KG1 (cell line): ENCODE results near the gene L3MBTL1.
"Not testable (repeated sequence)": the region's sequence is repeated elsewhere in the genome, so short reads cannot be mapped to it uniquely, and the experiment has no call there.

Experiments used
- DNase-seq: peaks from one replicate; lab custom pipeline; 2025; lab: John Stamatoyannopoulos, UW

L3MBTL1 gene

DNA sequence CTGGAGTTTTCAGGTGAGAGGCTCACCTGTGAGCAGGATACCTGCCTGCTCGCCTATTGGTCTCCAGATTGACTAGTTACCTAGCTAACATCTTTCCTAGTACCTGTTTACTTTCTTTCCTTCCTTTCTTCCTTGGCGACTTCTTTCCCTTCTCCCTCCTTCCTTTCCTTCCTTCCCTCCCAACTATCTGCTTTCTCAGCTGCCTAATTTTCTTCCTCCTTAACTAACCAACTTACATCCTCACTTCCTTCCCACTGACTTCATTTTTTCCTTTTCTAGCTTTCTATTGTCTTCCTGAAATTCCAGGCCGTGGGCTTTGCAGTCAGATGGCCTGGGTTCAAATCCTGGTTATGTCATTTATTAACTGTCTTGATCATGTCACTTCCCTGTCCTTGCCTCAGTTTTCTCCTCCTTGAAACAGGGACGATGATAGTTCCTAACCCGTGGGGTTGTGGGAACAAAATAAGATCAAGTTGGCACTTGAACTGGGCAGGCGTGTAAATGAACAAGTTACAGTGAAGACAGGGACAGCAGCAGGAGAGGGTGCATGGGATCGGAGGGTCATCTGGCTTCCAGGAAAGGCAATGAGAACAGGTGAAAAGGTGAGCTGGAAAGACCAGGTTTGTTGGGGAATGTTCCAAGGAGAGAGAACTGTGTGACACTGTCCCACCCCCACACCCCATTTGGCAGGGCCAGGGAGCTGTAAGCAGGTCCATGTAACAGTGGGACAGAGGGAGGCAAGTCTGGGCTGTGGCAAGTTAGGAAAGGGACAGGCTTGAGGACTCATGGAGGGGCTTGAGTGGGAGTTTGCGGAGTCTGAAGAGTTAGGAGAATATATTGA, 51.9 kb downstream of the L3MBTL1 start:
- no peak for DNase-seq

DNA sequence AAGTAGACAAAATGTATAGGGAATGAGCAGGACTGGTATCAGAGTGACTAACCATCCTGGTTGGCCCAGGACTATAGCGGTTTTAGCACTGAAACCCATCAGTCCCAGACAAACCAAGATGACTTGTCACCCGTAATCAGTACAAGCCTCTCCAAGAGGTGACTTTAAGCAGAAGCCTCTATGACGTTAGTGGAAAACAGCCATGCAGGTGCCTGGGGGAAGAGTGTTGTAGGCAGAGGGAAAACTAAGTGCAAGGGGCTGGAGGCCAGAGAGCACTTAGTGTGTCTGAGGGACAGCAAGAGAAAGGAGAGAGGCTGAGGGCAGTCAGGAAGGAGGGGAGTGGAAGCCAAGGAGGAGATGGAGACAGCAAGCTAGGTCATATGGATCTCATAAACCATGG, 53.5 kb downstream of the L3MBTL1 start:
- no peak for DNase-seq

DNA sequence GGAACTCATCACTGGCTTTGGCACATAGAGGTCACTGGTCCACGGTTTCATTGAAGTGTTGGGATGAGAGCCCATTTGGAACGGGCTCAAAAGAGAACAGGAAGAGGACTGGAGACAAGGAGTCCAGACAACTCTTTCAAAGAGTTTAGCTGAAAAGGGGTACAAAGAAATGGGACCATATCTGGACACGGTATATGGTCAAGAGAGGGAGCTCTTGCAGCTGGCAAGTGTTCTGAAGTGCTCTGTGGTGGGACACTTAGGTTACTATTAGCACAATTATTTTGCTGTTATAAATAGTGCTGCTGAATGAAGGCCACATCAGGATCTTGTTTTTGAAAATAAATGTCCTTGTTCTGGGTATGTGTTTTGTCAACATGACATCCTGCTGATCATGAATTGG, 55.9 kb downstream of the L3MBTL1 start:
- DNase-seq, result no peak

DNA sequence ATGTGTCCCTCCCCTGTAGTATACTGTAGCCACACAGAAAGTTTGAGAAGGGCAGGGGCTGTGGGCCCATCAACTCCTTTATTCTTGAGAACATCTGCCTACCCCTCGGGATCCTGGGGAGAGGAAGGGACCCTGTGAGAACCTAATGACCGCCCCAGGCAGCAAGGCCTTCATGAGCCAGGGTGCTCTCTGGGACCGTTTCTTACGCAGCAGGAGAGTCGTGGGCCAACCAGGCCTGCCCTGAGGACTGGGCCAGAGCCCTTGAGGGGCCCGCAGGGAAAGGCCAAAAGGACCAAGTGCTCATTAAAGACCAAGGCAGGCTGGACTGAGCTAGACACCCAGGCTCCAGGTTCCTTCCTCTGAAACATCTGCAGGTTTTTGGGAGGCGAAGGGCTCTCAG, 56.5 kb downstream of the L3MBTL1 start:
- no peak for DNase-seq

GRCh38 chr20:43564455-43564854, 57.0 kb downstream of the L3MBTL1 start:
- DNase-seq, result no peak

GRCh38 chr20:43564993-43565757, 57.7 kb downstream of the L3MBTL1 start:
- DNase-seq, result no peak

GRCh38 chr20:43565758-43566104, 58.2 kb downstream of the L3MBTL1 start:
- DNase-seq, result no peak

GRCh38 chr20:43567477-43567876, 60.0 kb downstream of the L3MBTL1 start:
- no peak for DNase-seq

DNA sequence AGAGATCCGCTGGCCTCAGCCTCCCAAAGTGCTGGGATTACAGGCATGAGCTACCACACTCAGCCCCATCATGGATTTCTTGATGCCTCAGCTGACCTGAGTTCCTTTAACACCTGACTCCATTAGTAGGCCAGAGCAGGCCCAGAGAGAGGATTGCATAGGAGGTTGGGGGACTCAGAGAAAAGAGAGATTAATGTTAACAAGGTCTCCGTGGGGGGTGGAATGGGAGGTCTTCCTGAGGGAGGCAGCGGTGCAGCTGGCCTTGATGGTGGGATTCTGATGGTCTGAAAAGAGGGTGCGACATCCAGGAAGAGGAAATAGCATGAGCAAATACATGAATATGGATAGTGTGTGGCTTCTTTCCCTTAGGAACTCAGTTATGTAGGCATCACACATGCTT, 61.2 kb downstream of the L3MBTL1 start:
- no peak for DNase-seq

DNA sequence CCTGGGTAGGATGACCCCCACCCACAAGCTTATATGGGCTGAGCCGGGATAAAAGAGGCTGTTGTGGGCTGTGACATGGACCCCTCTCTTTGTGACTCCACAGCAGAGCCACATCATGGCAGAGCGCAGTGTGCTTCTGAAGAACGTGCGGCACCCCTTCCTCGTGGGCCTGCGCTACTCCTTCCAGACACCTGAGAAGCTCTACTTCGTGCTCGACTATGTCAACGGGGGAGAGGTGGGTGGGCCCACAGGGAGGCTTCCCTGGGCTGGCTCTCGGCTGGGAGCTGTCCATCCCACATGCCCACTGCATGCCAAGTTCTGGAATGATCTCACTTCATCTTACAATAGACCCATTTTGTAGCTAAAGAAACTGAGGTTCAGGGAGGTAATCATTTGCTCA, 61.8 kb downstream of the L3MBTL1 start:
- no peak for DNase-seq

GRCh38 chr20:43570496-43570895, 63.0 kb downstream of the L3MBTL1 start:
- no peak for DNase-seq

- DNase-seq, result no peak
These were observed 63.8 kb downstream of the L3MBTL1 start for GRCh38 chr20:43571310-43571709.

DNA sequence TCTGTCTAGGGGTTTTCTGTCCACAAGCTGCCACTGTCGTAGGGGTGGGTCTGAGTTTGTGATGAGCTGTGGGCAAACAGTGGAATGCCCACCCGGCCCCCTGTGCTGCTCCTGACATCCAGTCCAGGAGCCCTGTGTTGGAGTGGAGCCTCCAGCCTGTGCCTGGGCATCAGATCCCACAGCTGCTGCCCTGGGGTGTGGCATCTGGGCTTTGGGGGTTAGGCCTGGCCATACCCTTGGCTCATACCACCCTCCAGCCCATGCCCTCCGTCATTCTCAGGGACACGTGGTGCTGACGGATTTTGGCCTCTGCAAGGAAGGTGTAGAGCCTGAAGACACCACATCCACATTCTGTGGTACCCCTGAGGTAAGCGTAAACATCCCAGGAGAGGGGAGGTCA, 64.3 kb downstream of the L3MBTL1 start:
- DNase-seq, result no peak

- DNase-seq, result no peak
These were observed 65.4 kb downstream of the L3MBTL1 start for GRCh38 chr20:43572891-43573290.

DNA sequence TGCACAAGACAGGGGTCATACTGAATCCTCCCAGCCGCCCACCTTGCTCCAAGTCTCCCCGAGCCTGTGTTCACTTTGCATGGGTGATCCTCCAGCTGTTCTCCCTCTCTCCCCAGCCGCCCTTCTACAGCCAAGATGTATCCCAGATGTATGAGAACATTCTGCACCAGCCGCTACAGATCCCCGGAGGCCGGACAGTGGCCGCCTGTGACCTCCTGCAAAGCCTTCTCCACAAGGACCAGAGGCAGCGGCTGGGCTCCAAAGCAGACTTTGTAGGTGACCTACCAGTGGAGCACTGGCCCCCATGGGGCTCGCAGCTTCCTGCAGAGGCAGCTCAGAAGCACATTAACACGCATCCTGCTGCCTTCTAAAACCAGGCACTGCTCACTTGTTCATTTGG, 68.6 kb downstream of the L3MBTL1 start:
- no peak for DNase-seq

- DNase-seq, result no peak
These were observed 72.6 kb downstream of the L3MBTL1 start for GRCh38 chr20:43579861-43580793.

GRCh38 chr20:43583133-43583864, 75.8 kb downstream of the L3MBTL1 start:
- no peak for DNase-seq

- no peak for DNase-seq
These were observed 76.5 kb downstream of the L3MBTL1 start for GRCh38 chr20:43583982-43584432.

- no peak for DNase-seq
These were observed 77.1 kb downstream of the L3MBTL1 start for GRCh38 chr20:43584448-43585136.

DNA sequence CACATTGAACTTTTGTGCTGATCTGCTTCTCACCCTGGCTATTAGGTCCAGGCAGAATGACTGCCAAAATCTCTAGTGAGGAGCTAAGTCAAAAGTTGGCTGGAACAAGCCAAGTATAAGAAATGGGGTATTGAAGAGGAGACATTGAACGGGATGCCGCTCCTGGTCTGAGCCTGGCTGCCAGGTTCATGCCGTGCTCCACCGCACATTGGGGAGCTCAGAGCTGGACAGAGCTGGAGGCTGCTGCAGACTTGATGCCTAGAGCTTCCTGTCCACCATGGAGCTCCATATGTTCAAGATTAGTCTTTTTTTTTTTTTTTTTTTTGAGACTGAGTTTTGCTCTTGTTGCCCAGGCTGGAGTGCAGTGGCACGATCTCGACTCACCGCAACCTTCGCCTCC, 79.1 kb downstream of the L3MBTL1 start:
- no peak for DNase-seq

DNA sequence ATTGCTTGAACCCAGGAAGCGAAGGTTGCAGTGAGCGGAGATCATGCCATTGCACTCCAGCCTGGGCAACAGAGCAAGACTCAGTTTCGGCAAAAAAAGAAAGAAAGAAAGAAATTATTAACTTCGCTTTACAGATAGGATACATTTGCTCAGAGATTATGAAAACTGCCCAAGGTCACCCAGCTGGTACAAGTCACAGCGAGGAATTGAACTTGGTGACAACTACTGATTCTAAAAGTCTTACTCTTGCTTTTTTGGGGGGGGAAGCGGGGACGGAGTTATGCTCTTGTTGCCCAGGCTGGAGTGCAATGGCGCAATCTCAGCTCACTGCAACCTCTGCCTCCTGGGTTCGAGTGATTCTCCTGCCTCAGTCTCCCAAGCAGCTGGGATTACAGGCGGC, 81.0 kb downstream of the L3MBTL1 start:
- not testable (repeated sequence) for DNase-seq
